Activated CD4-positive, alpha-beta T cell treated with anti-CD3 and anti-CD28 coated beads, Interleukin-2, amount 10 ng/mL, durations not matched to agents 24 days and 14 days (primary cell): ENCODE measurements around the gene ARHGAP28. TPM values are rescaled to one million over a fixed set of nuclear protein-coding genes. Genes with fewer than 3 reads are reported as not detected.
A peak's percentile ranks its signal among the peaks of the same experiment; 100 is the strongest.
"Not testable (repeated sequence)": the region's sequence is repeated elsewhere in the genome, so short reads cannot be mapped to it uniquely, and the experiment has no call there.

ENCODE experiments used
- DNase-seq: peaks from one replicate; pipeline ENCODE4 v3.0.0; 2022
- H3K27ac Mint-ChIP-seq: one replicate; pipeline ENCODE4 v1.8.0; 2022; ENCODE audit warnings: mild to moderate bottlenecking, mixed read lengths
- H3K27me3 Mint-ChIP-seq: one replicate; pipeline ENCODE4 v1.8.0; 2022; ENCODE audit warnings: mixed read lengths
- H3K36me3 Mint-ChIP-seq: one replicate; pipeline ENCODE4 v1.8.0; 2022; ENCODE audit warnings: low read depth, mild to moderate bottlenecking, mixed read lengths
- H3K4me1 Mint-ChIP-seq: one replicate; pipeline ENCODE4 v1.8.0; 2021; ENCODE audit warnings: mixed read lengths
- H3K4me3 Mint-ChIP-seq: one replicate; pipeline ENCODE4 v1.8.0; 2022; ENCODE audit warnings: mild to moderate bottlenecking, moderate library complexity, mixed read lengths
- H3K9me3 Mint-ChIP-seq: one replicate; pipeline ENCODE4 v1.8.0; 2021; ENCODE audit warnings: mixed read lengths
- intact Hi-C: fragments of 100-400 bp; cut with micrococcal nuclease; formaldehyde crosslinking; loops from one replicate; pipeline ENCODE4 v1.15.1; 2023
- total RNA-seq: library from RNA; stranded (reverse); gene quantifications from 2 replicates; pipeline ENCODE4 v1.2.3, GENCODE V29; 2022

Gene ARHGAP28
- total RNA-seq, 1 donor from 2014 or later, result not detected

DNA sequence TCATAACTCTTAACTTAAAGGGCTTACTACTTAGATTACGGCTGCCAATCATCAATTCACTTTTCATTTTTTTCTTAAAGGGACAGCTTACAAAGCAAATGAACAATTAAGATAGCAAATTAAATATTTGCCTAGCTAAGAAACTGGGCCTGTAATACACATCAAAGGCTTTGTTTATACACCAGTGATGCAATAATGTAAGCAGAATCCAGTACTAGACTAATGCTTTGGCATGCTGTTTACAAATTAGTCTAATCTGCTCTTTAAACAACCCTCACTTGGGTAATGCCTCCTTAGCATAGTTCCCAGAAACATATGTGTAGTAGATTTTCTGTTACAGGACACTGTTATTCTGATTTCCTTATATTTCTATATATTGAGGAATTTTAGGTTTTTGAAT lies 105.8 kb downstream of the ARHGAP28 start:
- intact Hi-C loops, result no loop called here
- Mint-ChIP-seq H3K36me3 (no peaks in the 10 kb centered on the region), H3K27me3 (no peaks in the 10 kb centered on the region)

DNA sequence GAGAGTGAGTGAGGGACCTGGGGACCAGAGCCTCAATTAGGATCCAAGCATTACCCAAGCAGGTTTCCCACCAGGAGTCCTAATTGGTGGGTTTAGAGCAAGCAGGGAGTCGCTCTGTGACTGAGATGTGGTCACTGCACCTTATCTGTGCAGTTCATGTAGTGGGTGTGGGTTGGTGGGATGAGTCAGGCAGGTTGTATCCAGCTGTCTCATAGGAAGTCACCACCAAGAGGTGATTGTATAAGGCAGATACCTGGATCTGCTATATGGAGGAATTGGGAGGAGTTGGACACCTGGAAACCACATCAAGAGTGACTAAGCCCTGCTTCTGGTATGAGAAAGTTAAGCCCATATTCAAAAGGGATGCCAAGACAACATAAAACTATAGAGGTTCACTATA lies 106.8 kb downstream of the ARHGAP28 start:
- Mint-ChIP-seq H3K4me3 (no peak overlapping the region), H3K4me1 (no peaks in the 10 kb centered on the region), H3K27ac (no peak overlapping the region), H3K36me3 (no peaks in the 10 kb centered on the region), H3K9me3 (no peaks in the 10 kb centered on the region), H3K27me3 (no peaks in the 10 kb centered on the region)
- intact Hi-C loops, result no loop called here
- DNase-seq, result no peak

More for the DNA sequence above, 105.8 kb downstream of the ARHGAP28 start:
- no peaks in the 10 kb centered on the region for H3K9me3 Mint-ChIP-seq
- no peaks in the 10 kb centered on the region for H3K4me1 Mint-ChIP-seq
- no peak for DNase-seq
- no peak overlapping the region for H3K4me3 Mint-ChIP-seq
- H3K27ac Mint-ChIP-seq, result no peak overlapping the region

DNA sequence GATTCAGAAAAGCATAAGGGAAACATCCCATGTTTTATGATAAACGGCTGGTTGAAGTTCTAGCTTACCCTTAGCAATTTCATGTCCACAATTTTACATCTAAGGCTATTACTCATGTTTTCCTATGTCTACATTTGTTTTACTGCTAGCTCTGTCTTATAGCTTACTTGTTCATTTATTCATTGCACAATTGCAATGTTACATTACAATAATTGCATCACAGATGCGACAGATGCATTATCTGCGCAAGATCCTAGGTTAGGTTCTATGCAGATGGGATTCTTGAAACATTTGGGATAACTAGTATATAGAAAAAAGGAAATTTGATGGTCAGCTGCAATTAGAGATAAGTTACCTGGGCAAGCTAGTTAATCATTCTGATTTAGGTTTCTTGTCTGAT lies 108.4 kb downstream of the ARHGAP28 start:
- intact Hi-C loops, result no loop called here
- H3K9me3 Mint-ChIP-seq, result no peaks in the 10 kb centered on the region
- no peak overlapping the region for H3K27ac Mint-ChIP-seq
- H3K27me3 Mint-ChIP-seq, result no peaks in the 10 kb centered on the region
- no peaks in the 10 kb centered on the region for H3K36me3 Mint-ChIP-seq
- DNase-seq, result no peak
- H3K4me1 Mint-ChIP-seq, result no peaks in the 10 kb centered on the region
- H3K4me3 Mint-ChIP-seq, result no peak overlapping the region

DNA sequence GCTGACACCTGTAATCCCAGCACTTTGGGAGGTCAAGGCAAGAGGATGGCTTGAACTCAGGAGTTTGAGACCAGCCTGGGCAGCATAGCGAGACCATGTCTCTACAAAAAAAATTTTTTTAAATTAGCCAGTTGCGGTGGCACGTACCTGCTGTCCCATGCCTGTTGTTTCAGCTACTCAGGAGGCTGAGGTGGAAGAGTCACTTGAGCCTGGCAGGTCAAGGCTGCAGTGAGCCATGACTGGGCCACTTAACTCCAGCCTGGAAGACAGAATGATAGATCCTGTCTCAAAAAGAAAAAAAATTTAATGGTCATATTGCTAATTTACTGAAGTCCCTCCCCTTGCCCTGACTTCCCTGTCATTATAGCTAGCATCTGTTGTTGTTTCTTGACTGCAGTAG lies 112.6 kb downstream of the ARHGAP28 start:
- H3K4me3 Mint-ChIP-seq, result no peak overlapping the region
- H3K27ac Mint-ChIP-seq, result no peak overlapping the region
- no peaks in the 10 kb centered on the region for H3K36me3 Mint-ChIP-seq
- H3K9me3 Mint-ChIP-seq, result no peaks in the 10 kb centered on the region
- intact Hi-C loops, result no loop called here
- H3K4me1 Mint-ChIP-seq, result no peaks in the 10 kb centered on the region
- no peak for DNase-seq
- no peaks in the 10 kb centered on the region for H3K27me3 Mint-ChIP-seq

GRCh38 chr18:6843308-6843707 lies 113.8 kb downstream of the ARHGAP28 start:
- H3K4me1 Mint-ChIP-seq, result no peaks in the 10 kb centered on the region
- no peak for DNase-seq
- no peaks in the 10 kb centered on the region for H3K27me3 Mint-ChIP-seq
- no peaks in the 10 kb centered on the region for H3K9me3 Mint-ChIP-seq
- H3K36me3 Mint-ChIP-seq, result no peaks in the 10 kb centered on the region
- H3K4me3 Mint-ChIP-seq, result no peak overlapping the region
- intact Hi-C loops, result no loop called here
- H3K27ac Mint-ChIP-seq, result no peak overlapping the region

GRCh38 chr18:6845521-6845920 lies 116.0 kb downstream of the ARHGAP28 start:
- H3K4me1 Mint-ChIP-seq, intact Hi-C loops, H3K9me3 Mint-ChIP-seq, H3K27me3 Mint-ChIP-seq, DNase-seq, H3K36me3 Mint-ChIP-seq, H3K4me3 Mint-ChIP-seq, H3K27ac Mint-ChIP-seq: not testable (repeated sequence)

DNA sequence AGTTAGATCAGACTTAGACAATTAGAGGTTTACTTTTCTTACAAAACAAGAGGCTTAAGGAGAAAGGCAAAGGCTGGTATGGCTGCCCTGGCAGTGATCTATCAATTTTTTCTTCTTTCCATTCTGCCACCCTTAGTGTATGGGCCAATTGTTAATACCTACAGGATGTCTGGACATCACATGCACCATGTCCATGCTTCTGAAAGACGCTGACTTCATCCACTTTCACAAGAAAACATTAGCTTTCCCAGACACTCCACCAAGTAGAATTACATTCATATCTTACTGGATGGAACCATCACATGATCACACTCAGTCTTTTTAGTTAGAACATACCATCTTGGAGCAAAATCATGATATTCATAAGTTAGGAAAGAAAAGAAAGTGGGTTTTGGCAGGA lies 120.9 kb downstream of the ARHGAP28 start:
- Mint-ChIP-seq H3K9me3 (no peaks in the 10 kb centered on the region), H3K36me3 (no peaks in the 10 kb centered on the region), H3K4me3 (no peak overlapping the region), H3K27me3 (no peaks in the 10 kb centered on the region), H3K27ac (no peak overlapping the region), H3K4me1 (no peaks in the 10 kb centered on the region)
- intact Hi-C loops, result no loop called here
- no peak for DNase-seq

GRCh38 chr18:6851480-6851879 lies 122.0 kb downstream of the ARHGAP28 start:
- Mint-ChIP-seq H3K27me3 (no peaks in the 10 kb centered on the region), H3K4me1 (no peaks in the 10 kb centered on the region), H3K9me3 (no peaks in the 10 kb centered on the region), H3K27ac (no peak overlapping the region), H3K4me3 (no peak overlapping the region), H3K36me3 (no peaks in the 10 kb centered on the region)
- no peak for DNase-seq
- intact Hi-C loops, result no loop called here

GRCh38 chr18:6854811-6855210 lies 125.3 kb downstream of the ARHGAP28 start:
- Mint-ChIP-seq H3K4me3 (no peak overlapping the region), H3K36me3 (no peaks in the 10 kb centered on the region), H3K27me3 (no peaks in the 10 kb centered on the region), H3K9me3 (no peaks in the 10 kb centered on the region), H3K27ac (no peak overlapping the region), H3K4me1 (no peaks in the 10 kb centered on the region)
- intact Hi-C loops, result no loop called here
- no peak for DNase-seq

- H3K9me3 Mint-ChIP-seq, result no peaks in the 10 kb centered on the region
- intact Hi-C loops, result no loop called here
- no peaks in the 10 kb centered on the region for H3K4me1 Mint-ChIP-seq
- no peak overlapping the region for H3K4me3 Mint-ChIP-seq
- no peaks in the 10 kb centered on the region for H3K27me3 Mint-ChIP-seq
- no peak overlapping the region for H3K27ac Mint-ChIP-seq
- DNase-seq, result peak; percentile 17
- no peaks in the 10 kb centered on the region for H3K36me3 Mint-ChIP-seq
Observed at GRCh38 chr18:6855767-6856166, 126.3 kb downstream of the ARHGAP28 start.

GRCh38 chr18:6857300-6857699 lies 127.8 kb downstream of the ARHGAP28 start:
- no peak overlapping the region for H3K4me3 Mint-ChIP-seq
- intact Hi-C loops, result no loop called here
- no peaks in the 10 kb centered on the region for H3K36me3 Mint-ChIP-seq

GRCh38 chr18:6859676-6860422 lies 130.3 kb downstream of the ARHGAP28 start:
- DNase-seq, result no peak
- intact Hi-C loops, result no loop called here
- Mint-ChIP-seq H3K27me3 (no peaks in the 10 kb centered on the region), H3K27ac (no peak overlapping the region), H3K4me3 (no peak overlapping the region), H3K4me1 (no peaks in the 10 kb centered on the region), H3K36me3 (no peaks in the 10 kb centered on the region), H3K9me3 (no peaks in the 10 kb centered on the region)

More at GRCh38 chr18:6857300-6857699, 127.8 kb downstream of the ARHGAP28 start:
- no peak for DNase-seq
- H3K27me3 Mint-ChIP-seq, result no peaks in the 10 kb centered on the region
- H3K27ac Mint-ChIP-seq, result no peak overlapping the region
- no peaks in the 10 kb centered on the region for H3K9me3 Mint-ChIP-seq
- no peaks in the 10 kb centered on the region for H3K4me1 Mint-ChIP-seq

DNA sequence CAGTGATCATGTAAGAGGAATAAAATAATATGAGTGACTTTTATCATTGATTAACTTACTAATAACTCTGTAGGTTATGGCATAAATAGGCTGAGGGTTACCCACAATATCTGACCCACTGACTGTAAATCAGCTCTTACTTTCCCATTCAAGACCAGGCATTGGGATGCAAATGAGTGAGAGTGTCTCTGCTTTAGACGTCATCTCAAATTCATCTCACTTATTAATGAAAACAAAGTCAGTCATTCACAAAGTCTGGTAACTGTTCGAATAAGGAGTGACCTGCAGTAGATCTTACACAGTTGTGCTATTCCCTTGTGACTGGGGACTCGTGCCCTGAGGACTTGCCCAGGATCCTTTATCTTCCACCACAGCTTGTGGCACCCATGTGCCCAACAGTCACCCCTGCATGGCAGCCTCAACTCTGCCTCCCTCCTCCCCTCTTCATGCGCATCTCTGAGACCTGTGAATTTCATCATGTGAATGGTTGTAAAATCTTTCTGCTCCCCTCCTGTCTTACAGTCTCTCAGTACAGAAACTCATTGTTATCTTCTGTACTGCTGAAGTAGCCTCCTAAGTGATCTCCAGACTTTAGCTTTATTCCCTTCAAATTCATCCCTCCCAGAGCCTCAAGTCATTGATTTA lies 131.4 kb downstream of the ARHGAP28 start:
- Mint-ChIP-seq H3K4me1 (no peaks in the 10 kb centered on the region), H3K27ac (no peak overlapping the region), H3K4me3 (no peak overlapping the region), H3K36me3 (no peaks in the 10 kb centered on the region), H3K9me3 (no peaks in the 10 kb centered on the region), H3K27me3 (no peaks in the 10 kb centered on the region)
- no peak for DNase-seq
- intact Hi-C loops, result no loop called here

DNA sequence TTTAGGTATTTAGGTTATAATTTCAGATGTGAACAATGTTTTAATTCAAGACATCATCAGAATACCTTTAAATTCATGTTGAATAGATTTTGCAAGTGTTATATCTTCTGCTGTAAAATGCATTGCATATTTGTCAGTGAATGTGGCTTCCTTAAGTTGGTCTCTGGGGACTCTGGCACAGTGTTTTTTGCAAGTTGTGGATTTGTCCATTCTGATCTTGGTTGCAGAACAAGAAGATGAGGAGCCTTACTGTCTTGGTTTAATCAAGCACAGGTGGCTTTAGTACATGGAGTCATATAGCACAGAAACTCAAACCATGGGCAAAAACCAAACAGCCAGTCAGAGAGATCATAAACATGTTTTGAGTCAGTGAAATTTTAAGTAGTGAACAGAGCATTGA lies 135.7 kb downstream of the ARHGAP28 start:
- Mint-ChIP-seq H3K4me3 (no peak overlapping the region), H3K27ac (no peak overlapping the region), H3K27me3 (no peaks in the 10 kb centered on the region), H3K9me3 (no peaks in the 10 kb centered on the region), H3K36me3 (no peaks in the 10 kb centered on the region), H3K4me1 (no peaks in the 10 kb centered on the region)
- intact Hi-C loops, result no loop called here
- no peak for DNase-seq
